HL-60/S4 treated with retinoic acid at 250 ng/mL for 4 days and 3 days (cell line): Measurements from ENCODE around the gene CDKN2B.

Experiments used
- in situ Hi-C: fragments of 300-500 bp; cut with MboI; formaldehyde crosslinking; loops from 2 replicates; pipeline ENCODE4 v1.7.0; 2022; ENCODE audit warnings: low sequenced_read_pairs

CDKN2B gene

GRCh38 chr9:22036866-22037626 is 27.9 kb upstream of the CDKN2B start:
- in situ Hi-C loops = no loop called here

GRCh38 chr9:22035591-22036011 is 26.5 kb upstream of the CDKN2B start:
- in situ Hi-C loops = no loop called here

DNA sequence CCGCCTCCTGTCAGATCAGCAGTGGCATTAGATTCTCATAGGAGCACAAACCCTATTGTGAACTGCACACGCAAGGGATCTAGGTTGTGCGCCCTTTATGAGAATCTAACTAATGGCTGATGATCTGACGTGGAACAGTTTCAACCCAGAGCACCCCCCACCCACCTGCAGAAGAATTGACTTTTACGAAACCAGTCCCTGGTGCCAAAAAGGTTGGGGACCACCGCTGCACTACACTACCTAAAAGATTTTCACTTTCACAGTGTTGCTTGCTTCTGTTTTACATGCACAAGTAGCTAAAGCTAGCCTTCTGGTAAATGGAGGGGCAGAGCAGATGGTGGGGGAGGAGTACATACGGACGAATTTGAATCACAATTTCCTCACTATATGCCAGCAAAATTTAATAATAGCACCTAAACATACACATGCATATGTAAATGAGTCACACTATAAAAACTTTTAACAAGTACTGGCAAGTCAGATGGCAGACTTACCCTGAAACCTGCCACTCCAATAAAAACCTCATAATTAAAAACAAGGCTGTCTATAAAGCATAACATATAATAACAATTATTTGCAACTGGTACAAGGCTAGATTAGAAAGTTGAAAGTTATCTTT is 24.0 kb upstream of the CDKN2B start:
- in situ Hi-C loops = no loop called here

GRCh38 chr9:22031655-22032411 is 22.7 kb upstream of the CDKN2B start:
- in situ Hi-C loops = no loop called here

DNA sequence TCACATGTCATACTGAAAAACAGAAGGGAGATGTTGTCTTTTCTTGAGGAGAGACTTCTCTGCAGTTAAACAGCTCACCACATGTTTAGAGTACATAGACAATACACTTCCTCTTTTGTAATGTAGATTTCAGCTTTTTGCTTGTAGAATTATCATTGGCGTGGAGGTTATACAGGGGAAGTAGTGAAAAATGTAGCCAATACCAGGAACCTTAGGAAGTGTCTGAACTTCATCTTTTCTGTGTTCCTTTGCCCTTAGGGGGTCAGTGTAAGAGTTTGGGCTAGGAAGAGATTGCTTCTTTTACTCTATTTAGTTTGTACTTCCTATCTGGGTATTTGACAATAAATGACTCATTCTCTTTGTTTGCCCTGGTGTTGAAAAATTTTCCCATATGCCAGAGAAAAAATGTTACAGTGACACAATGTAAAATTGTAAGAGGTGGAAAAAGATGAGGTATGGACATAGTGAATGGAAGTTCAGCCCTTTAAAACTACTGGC is 21.0 kb upstream of the CDKN2B start:
- in situ Hi-C loops = no loop called here

DNA sequence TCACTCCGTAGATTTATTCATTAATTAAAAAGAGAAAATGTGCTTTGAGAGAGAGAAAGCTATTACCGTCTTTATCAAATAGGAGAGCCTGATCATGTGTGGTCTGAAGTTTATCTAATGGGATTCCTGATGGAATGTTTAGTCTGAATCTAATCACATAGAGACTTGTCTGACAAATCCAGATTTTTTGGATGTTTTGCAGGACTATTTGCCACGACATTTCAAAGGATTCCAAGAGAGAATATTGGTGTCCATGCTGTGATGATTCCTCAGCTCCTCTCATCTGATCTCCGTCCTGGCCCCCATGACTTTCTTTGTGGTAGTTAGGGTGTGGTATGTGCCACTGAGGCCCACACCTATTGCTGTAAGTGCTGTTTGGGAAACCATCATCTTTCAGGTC is 20.1 kb upstream of the CDKN2B start:
- in situ Hi-C loops = no loop called here

DNA sequence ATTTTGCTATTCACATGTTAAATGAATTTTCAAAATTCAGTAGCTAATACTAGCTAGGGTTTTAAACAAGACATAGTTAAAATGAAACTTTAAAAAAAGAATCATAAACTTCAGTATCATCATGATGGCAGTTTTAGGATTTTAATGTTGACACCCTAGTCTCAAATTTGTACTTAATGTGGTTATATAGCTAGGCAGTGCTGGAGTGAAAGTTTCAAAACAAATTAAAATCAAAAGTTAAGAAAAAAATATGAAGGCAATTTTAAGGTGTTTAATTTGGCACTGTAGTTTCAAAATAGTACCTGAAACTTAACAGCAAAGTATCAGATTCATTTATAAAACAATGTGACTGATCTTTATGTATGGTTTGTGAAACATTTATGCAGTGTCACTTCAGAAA is 19.3 kb upstream of the CDKN2B start:
- in situ Hi-C loops = no loop called here

GRCh38 chr9:22026696-22027095 is 17.6 kb upstream of the CDKN2B start:
- in situ Hi-C loops = no loop called here

DNA sequence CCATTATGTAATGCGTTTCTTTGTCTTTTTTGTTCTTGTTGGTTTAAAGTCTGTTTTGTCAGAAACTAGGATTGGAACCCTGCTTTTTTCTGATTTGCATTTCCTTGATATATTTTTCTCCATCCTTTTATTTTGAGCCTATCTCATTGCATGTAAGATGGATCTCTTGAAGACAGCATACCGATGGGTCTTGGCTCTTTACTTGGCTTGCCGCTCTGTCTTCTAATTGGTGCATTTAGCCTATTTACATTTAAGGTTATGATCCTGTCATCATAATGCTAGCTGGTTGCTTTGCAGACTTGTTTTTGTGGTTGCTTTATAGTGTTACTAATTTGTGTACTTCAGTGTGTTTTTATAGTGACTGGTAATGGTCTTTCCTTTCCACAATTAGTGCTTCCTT is 13.3 kb upstream of the CDKN2B start:
- in situ Hi-C loops = no loop called here

- in situ Hi-C loops = no loop called here
Observed at GRCh38 chr9:22010866-22011625, 1.9 kb upstream of the CDKN2B start.

DNA sequence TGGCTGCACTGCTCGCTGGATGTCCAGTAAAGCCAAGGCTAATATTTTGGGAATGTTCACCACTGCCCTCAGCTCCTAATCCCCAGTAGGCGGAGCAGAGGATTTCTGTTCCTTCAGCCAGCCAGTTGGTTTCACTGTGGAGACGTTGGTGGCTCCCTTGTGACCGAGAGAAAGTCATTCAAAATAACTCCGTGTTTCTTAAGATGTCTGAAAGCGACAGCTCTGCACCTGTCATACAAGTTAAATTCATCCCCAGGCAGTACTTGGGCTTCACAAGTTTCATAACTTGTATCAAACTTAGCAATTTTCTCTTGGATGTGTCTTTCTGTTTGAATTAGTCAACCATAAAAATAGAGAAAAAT is 382 bp upstream of the CDKN2B start:
- in situ Hi-C loops = no loop called here

GRCh38 chr9:22008384-22008716 is 755 bp downstream of the CDKN2B start:
- in situ Hi-C loops = no loop called here

- in situ Hi-C loops = no loop called here
Observed at GRCh38 chr9:22005702-22006606, 3.2 kb downstream of the CDKN2B start.

DNA sequence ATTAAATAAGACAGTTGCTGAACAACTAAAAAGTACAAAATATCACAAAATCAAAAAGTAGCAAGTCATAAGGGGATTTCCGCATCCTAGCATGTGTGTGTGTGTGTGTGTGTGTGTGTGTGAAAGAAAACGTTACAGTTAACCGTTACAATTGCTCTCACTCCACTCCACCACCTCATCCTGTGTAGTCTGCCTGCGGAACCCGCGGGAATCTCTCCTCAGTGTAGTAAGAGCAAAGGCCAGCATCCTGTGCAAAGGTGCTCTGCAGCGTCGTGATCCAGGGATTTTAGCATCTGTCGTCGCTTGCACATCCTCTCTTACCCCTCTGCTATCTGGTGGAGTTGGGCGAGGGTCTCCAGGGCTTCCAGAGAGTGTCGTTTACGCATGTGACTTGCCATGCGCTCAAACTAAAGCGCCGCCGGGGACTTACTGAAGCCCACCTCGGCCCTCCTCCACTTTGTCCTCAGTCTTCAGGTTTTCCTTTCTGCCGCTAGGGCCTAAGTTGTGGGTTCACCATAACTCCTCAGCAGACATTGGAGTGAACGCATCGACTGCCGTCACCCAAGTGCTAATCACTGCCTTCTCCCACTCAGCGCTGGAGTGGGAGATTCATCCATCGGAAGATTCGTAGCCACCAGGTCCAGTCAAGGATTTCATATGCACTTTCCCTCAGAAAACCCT is 3.9 kb downstream of the CDKN2B start:
- in situ Hi-C loops = no loop called here

- in situ Hi-C loops = no loop called here
Observed at GRCh38 chr9:22002038-22002437, 7.1 kb downstream of the CDKN2B start.

DNA sequence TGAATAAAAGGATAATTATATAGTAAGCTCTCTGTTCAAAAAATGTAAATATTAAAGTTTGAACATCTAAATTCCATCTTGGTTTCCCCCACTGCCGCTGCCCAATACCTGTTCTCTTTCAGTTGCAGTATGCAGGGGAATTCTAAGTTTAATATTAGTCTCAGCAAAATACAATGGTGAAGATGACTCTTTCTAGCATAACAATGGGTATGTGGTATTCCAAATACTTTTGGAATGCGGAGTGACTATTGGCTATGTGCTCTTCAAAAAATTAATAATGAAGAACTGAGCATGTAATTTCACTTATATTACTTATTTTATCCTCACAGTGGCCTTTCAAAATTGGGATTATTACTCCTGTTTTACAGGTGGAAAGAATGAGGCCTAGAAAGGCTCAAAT is 11.1 kb downstream of the CDKN2B start:
- in situ Hi-C loops = loop anchor here (25.0 kb wide), 1 partner anchor 186 kb away; the partner anchor contains the start of gene MTAP

DNA sequence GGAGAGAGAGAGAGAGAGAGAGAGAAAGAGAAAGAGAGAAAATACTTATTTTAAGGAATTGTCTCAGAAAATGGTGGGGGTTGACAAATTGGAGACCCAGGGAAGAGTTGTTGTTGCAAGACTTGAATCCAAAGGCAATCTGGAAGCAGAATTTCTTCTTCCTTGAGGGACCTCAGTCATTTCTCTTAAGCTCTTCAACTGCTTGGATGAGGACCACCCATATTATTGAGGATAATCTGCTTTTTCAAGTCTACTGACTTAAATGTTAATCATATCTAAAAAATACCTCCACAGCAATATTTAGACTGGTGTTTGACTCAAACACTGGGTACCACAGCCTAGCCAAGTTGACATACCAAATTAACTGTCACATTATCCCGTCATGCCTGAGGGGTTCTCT is 11.6 kb downstream of the CDKN2B start:
- in situ Hi-C loops = loop anchor here (25.0 kb wide), 1 partner anchor 185 kb away; the partner anchor contains the start of gene MTAP

GRCh38 chr9:21996858-21997257 is 12.2 kb downstream of the CDKN2B start:
- in situ Hi-C loops = loop anchor here (25.0 kb wide), 1 partner anchor 185 kb away; the partner anchor contains the start of gene MTAP

GRCh38 chr9:21996438-21996837 is 12.7 kb downstream of the CDKN2B start:
- in situ Hi-C loops = loop anchor here (25.0 kb wide), 1 partner anchor 184 kb away; the partner anchor contains the start of gene MTAP
